ENCODE data around the gene TRIM10.

Gene TRIM10

GRCh38 chr6:30160008-30160784, 815 bp downstream of the TRIM10 start:
- TF ChIP-seq, protein P1, sequence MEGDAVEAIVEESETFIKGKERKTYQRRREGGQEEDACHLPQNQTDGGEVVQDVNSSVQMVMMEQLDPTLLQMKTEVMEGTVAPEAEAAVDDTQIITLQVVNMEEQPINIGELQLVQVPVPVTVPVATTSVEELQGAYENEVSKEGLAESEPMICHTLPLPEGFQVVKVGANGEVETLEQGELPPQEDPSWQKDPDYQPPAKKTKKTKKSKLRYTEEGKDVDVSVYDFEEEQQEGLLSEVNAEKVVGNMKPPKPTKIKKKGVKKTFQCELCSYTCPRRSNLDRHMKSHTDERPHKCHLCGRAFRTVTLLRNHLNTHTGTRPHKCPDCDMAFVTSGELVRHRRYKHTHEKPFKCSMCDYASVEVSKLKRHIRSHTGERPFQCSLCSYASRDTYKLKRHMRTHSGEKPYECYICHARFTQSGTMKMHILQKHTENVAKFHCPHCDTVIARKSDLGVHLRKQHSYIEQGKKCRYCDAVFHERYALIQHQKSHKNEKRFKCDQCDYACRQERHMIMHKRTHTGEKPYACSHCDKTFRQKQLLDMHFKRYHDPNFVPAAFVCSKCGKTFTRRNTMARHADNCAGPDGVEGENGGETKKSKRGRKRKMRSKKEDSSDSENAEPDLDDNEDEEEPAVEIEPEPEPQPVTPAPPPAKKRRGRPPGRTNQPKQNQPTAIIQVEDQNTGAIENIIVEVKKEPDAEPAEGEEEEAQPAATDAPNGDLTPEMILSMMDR (IDR thresholded peaks at IDR 0.05; ENCODE audit: insufficient read depth, low read length): no peak
- Histone ChIP-seq H3K27ac (replicated peaks) (no peak overlapping the region), H3K27me3 (ENCODE audit: insufficient read depth, poor library complexity, severe bottlenecking) (no peaks in the 10 kb centered on the region), H3K4me3 (replicated peaks; ENCODE audit: insufficient read depth, low read length) (no peak overlapping the region)
- DNase-seq (ENCODE audit: low read depth in 1 of 2, low spot score in 1 of 2): no peak

DNA sequence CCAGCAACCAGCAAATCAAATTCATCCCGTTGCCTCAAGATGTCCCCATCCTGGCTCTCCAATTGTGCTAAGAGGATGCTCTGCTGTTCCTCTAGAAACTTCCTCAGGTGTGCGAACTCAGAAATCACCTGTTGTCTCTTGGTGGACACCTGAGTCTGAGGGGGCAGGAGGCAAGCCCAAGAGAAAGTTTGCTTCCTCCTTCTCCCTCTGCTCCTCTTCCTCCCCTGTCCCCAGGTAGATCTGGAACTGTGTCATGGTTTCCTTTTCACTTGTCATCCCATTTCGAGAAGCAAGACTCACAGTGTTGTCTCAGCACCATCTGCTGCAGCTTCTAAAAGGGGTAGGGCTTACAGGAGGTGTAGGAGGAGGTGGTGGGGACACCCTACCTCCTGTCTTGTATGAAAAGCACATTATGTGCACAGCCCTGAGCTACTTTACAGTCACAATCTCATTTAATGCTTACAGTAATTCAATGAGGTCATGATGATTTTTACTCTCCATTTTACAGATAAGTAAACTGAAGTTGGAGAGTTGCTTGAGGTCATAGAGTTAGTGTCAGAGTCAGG, 2.5 kb downstream of the TRIM10 start:
- H3K27me3 ChIP-seq (ENCODE audit: insufficient read depth, poor library complexity, severe bottlenecking): no peaks in the 10 kb centered on the region
- no peak for DNase-seq (ENCODE audit: low read depth in 1 of 2, low spot score in 1 of 2)
- H3K4me3 ChIP-seq (replicated peaks; ENCODE audit: insufficient read depth, low read length): no peak overlapping the region
- TF ChIP-seq POLR2AphosphoS5 (IDR thresholded peaks at IDR 0.05; ENCODE audit: low read depth): no peak
- TF ChIP-seq GABPA (IDR thresholded peaks at IDR 0.05; ENCODE audit: low read depth): no peak
- TF ChIP-seq, protein P2, sequence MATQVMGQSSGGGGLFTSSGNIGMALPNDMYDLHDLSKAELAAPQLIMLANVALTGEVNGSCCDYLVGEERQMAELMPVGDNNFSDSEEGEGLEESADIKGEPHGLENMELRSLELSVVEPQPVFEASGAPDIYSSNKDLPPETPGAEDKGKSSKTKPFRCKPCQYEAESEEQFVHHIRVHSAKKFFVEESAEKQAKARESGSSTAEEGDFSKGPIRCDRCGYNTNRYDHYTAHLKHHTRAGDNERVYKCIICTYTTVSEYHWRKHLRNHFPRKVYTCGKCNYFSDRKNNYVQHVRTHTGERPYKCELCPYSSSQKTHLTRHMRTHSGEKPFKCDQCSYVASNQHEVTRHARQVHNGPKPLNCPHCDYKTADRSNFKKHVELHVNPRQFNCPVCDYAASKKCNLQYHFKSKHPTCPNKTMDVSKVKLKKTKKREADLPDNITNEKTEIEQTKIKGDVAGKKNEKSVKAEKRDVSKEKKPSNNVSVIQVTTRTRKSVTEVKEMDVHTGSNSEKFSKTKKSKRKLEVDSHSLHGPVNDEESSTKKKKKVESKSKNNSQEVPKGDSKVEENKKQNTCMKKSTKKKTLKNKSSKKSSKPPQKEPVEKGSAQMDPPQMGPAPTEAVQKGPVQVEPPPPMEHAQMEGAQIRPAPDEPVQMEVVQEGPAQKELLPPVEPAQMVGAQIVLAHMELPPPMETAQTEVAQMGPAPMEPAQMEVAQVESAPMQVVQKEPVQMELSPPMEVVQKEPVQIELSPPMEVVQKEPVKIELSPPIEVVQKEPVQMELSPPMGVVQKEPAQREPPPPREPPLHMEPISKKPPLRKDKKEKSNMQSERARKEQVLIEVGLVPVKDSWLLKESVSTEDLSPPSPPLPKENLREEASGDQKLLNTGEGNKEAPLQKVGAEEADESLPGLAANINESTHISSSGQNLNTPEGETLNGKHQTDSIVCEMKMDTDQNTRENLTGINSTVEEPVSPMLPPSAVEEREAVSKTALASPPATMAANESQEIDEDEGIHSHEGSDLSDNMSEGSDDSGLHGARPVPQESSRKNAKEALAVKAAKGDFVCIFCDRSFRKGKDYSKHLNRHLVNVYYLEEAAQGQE (IDR thresholded peaks at IDR 0.05; ENCODE audit: insufficient replicate concordance, low read depth): no peak
- TF ChIP-seq, protein P1 (IDR thresholded peaks at IDR 0.05; ENCODE audit: insufficient read depth, low read length): no peak
- TF ChIP-seq SPI1 (IDR thresholded peaks at IDR 0.05; ENCODE audit: borderline replicate concordance, low read depth): no peak
- H3K27ac ChIP-seq (replicated peaks): no peak overlapping the region

- no peak for DNase-seq (ENCODE audit: low read depth in 1 of 2, low spot score in 1 of 2)
- Histone ChIP-seq H3K4me3 (replicated peaks; ENCODE audit: insufficient read depth, low read length) (no peak overlapping the region), H3K27me3 (ENCODE audit: insufficient read depth, poor library complexity, severe bottlenecking) (no peaks in the 10 kb centered on the region), H3K27ac (replicated peaks) (no peak overlapping the region)
- TF ChIP-seq, protein P2 (IDR thresholded peaks at IDR 0.05; ENCODE audit: insufficient replicate concordance, low read depth): no peak
- TF ChIP-seq, protein P1 (IDR thresholded peaks at IDR 0.05; ENCODE audit: insufficient read depth, low read length): no peak
- TF ChIP-seq POLR2AphosphoS5 (IDR thresholded peaks at IDR 0.05; ENCODE audit: low read depth) (no peak), GABPA (IDR thresholded peaks at IDR 0.05; ENCODE audit: low read depth) (no peak), SPI1 (IDR thresholded peaks at IDR 0.05; ENCODE audit: borderline replicate concordance, low read depth) (no peak)
Observed at GRCh38 chr6:30157999-30158398, 3.0 kb downstream of the TRIM10 start.

Data from HL-60 (cell line).